GM10266 (cell line): ENCODE results near the gene FBXL2.

ENCODE experiments used
- DNase-seq: peaks from one replicate; pipeline ENCODE4 v3.0.0; 2012; ENCODE audit errors: extremely low spot score
- TF ChIP-seq, protein P1 (sequence below): IDR thresholded peaks from 2 replicates; pipeline ENCODE4 v1.5.1; 2012; ENCODE audit warnings: mild to moderate bottlenecking, low read depth; ENCODE audit not compliant: control insufficient read depth, insufficient read depth; ENCODE audit errors: missing control alignments

The FBXL2 gene

DNA sequence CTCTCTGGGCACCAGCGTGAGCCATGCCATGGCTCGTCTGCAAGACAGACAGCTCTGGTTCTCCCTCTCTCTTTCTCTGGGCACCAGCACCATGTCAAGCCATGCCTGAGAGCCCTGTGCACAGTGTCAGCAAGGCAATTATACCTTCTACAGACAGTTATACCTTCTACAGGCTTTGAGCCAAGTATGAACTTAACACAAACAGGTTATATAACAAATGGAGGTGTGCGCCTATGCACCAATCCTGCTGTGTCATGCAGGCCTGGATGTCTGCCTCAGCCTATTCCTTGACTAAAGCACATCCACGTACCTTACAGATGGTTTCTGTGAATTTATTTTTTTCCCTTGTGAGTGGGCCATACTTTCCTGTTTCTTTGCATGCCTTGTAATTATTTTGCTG is 5.9 kb upstream of the FBXL2 start:
- TF ChIP-seq, protein P1, sequence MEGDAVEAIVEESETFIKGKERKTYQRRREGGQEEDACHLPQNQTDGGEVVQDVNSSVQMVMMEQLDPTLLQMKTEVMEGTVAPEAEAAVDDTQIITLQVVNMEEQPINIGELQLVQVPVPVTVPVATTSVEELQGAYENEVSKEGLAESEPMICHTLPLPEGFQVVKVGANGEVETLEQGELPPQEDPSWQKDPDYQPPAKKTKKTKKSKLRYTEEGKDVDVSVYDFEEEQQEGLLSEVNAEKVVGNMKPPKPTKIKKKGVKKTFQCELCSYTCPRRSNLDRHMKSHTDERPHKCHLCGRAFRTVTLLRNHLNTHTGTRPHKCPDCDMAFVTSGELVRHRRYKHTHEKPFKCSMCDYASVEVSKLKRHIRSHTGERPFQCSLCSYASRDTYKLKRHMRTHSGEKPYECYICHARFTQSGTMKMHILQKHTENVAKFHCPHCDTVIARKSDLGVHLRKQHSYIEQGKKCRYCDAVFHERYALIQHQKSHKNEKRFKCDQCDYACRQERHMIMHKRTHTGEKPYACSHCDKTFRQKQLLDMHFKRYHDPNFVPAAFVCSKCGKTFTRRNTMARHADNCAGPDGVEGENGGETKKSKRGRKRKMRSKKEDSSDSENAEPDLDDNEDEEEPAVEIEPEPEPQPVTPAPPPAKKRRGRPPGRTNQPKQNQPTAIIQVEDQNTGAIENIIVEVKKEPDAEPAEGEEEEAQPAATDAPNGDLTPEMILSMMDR: no peak
- no peak for DNase-seq

DNA sequence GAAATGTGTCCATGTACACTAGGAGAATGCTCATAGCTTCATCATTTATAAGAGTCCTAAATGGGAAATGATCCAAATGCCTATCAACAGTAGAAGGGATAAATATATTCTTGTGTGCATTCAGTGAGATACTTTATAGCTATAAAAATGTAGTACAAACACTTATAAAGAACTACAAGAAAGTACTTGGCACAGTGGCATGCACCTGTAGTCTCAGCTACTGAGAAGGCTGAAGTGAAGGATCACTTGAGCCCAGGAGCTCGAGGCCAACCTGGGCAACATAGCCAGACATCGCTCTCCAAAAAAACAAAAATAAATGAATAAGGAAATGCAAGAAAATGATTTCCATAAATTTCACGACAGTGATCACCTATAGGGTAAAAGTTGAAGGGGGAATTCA is 3.6 kb upstream of the FBXL2 start:
- no peak for DNase-seq
- TF ChIP-seq, protein P1: no peak

DNA sequence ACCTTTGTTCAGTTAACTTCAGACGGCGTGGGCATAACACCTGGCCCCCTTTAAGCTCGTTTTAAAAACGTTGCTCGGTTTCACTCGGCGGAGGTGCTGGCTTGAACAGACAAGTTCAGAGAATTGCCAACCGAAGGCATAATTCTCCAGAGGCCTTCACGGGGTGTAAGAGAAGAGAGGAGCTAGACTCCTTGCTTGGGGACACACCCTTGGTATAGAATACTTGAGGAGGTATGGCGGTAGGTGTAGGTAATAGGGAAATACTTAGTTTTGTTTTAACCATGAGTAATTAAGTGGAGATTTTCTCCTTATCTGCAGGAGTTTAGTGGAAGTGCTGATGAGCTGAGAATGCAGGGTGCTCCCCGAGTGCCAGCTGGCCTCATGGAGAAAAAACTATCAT is 921 bp downstream of the FBXL2 start:
- TF ChIP-seq, protein P1: no peak
- DNase-seq: peak; percentile 13

DNA sequence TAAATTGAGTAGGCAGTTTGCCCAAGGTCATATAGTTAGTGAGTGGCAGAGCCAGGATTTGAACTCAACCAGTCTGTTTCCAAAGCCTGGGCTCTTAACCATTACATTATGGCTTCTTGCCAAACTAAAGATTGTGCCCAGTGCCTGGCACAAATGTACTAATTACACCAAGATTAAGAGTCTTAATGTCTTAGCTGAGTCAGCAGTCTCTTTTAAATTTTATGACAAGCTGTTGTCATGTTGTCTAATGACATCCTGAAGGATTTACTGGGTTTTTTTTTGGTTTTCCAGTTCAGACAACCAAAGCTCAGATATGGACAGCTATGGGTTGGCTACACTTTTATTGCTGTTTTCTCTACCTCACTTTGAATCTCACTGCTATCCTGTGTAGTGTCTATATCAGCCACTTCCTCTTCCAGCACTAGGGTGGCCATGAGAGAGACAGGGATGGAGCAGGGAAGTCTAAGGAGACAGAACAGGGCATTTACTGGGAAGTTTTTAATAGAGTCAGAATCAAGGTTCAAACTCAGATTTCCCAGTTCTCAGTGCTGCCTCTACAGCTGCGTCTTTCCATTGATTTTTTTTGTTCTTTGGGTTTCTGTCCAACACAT is 10.5 kb downstream of the FBXL2 start:
- DNase-seq: no peak
- TF ChIP-seq, protein P1: no peak

DNA sequence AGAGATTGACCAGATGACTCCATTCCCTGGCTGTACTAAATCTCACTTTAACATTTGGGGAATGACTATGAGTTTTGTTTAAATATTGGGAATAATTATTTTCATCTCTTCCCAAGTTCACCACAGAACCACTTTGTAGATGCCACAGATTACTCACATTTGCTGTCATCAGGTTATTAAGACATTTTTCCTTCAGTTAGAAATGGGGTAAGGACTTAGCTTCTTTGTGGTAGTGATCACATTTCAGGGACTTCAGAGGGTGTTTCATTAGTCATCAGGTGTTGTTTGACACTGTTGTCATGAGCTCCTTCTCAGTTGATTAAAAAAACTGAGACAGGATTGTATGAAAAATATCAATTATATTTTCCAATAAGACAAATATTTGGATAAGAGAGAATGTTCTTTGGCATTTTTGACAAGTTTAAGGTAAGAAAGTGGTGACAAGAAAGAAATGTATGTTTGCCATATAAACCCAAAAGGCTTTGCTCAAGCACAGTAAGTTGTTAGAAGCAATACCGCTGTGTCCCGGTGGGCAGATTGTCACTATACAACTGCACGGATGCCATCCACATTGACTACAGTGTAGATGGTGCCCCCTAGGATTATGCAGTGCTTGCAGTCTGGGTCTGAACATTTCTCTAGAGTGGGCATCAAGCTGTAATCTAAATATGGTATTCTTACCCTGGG is 22.3 kb downstream of the FBXL2 start:
- DNase-seq: no peak

DNA sequence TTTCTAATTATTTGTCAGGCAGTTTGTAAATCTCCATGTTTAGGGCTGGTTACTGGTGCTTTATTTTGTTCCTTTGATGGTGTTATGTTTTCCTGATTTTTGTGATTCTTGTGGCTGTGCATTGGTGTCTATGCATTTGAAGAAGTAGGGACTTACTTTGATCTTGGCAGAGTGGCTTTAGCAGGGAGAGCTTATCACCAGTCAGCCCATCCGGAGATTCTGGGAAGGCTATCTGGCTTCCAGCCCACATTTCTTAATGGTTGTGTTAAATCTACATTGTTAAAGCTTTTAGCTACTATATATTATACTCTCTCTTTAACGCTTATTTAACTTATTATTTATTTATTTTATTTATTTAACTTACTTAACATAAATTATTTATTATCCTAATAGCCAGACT is 35.1 kb downstream of the FBXL2 start:
- TF ChIP-seq, protein P1: no peak

More for the DNA sequence above, 22.3 kb downstream of the FBXL2 start:
- TF ChIP-seq, protein P1: no peak

DNA sequence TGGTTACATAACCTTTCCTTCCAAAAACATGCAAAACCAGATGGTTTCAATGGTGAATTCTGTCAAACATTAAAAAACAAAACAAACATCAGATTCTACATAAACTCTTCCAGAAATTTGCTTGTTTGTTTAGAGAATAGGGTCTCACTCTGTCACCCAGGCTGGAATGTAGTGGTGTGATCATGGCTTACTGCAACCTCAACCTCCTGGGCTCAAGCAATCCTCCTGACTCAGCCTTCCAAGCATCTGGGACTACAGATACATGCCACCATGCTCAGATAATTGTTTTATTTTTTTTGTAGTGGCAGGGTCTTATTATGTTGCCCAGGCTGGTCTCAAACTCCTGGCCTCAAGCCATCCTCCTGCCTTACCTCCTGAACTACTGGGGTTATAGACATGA is 36.1 kb downstream of the FBXL2 start:
- TF ChIP-seq, protein P1: no peak

More for the DNA sequence above, 35.1 kb downstream of the FBXL2 start:
- DNase-seq: no peak

More for the DNA sequence above, 36.1 kb downstream of the FBXL2 start:
- DNase-seq: no peak
